SK-N-MC (cell line): Measurements from ENCODE around the gene RRP7A.
"Not testable (repeated sequence)": the region's sequence is repeated elsewhere in the genome, so short reads cannot be mapped to it uniquely, and the experiment has no call there.

ENCODE experiments used
- EZH2 ChIP-seq: fragments of 200-600 bp; sonication (generic); IDR thresholded peaks from one replicate; pipeline ENCODE4 v1.6.1; 2017; ENCODE audit warnings: antibody characterized with exemption
- FOXP2 ChIP-seq: optimal IDR thresholded peaks from 2 replicates; pipeline ENCODE3; 2011; ENCODE audit warnings: mild to moderate bottlenecking, moderate library complexity; ENCODE audit not compliant: insufficient read depth; ENCODE audit errors: extremely low read length, control extremely low read depth
- POLR2AphosphoS5 ChIP-seq: IDR thresholded peaks from 2 replicates; pipeline ENCODE4 v1.6.1; 2012; ENCODE audit warnings: mild to moderate bottlenecking, low read depth, low read length, borderline replicate concordance

DNA sequence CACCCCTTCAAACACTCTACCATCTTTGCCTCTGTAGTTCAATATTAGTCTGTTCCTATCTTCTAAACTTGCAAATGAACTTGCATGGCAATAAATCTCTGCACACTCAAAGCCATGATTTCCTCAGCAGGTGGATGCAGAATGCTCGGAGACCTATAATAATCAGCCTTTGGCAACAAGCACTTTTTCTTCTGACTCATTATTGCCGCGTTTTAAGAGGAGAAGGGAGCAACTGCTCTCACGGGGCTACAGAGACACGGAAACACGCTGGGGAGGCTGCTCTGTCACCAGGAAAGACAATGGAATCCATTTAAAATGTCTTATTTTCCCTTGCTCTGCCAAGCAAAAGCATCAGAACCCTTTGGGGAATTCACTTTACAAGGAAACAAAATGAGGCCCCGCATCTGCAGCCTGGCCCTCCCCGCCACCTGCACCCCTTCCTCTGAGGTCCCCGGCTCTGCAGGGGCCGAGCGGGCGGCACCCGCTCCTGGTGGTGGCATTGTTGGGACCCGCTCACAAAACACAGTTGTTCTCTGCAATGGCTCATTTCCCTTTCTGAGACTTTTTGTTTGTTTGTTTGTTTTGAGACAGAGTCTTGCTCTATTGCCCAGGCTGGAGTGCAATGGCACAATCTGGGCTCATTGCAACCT is 15.6 kb upstream of the RRP7A start:
- not testable (repeated sequence) for TF ChIP-seq POLR2AphosphoS5, EZH2, FOXP2
